Measurements from ENCODE around the gene RNF157.

Gene RNF157

DNA sequence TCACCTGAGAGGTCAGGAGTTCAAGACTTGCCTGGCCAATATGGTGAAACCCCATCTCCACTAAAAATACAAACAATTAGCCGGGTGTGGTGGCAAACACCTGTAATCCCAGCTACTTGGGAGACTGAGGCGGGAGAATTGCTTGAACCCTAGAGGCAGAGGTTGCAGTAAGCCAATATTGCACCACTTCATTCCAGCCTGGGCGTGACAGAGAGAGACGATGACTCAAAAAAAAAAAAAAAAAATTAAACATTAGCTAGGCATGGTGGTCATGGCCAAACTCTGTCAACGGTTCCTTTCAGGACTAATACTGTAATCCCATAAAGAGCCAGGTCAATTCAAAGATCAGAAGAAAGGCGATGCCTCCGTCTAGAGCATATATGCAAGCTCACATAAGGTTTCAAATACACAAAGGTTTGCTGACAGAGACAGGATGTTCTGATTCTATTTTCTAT lies 2.4 kb downstream of the RNF157 start:
- Histone ChIP-seq H3K4me1 (ENCODE audit: low read depth, poor library complexity, severe bottlenecking) (peaks cover 36% of the 10 kb centered on the region), H3K4me2 (0 out of 2 replicates have a peak overlapping the region, but pooled peaks have one; percentile 5), H4K20me1 (ENCODE audit: insufficient read depth) (no peaks in the 10 kb centered on the region), H3K27me3 (ENCODE audit: insufficient read depth, low read depth) (no peaks in the 10 kb centered on the region), H3K4me3 (IDR thresholded peaks at IDR 0.05; ENCODE audit: insufficient read depth, low read depth, low read length) (no peak overlapping the region), H3K79me2 (ENCODE audit: insufficient read depth, low read depth) (peaks cover 4% of the 10 kb centered on the region; the same call in 1 of the 2 replicates), H3K36me3 (ENCODE audit: insufficient read depth) (no peaks in the 10 kb centered on the region), H3K9ac (no peak overlapping the region), H3K27ac (no peak overlapping the region), H2AFZ (ENCODE audit: low read depth) (no peak overlapping the region)
- TF ChIP-seq, protein P1, sequence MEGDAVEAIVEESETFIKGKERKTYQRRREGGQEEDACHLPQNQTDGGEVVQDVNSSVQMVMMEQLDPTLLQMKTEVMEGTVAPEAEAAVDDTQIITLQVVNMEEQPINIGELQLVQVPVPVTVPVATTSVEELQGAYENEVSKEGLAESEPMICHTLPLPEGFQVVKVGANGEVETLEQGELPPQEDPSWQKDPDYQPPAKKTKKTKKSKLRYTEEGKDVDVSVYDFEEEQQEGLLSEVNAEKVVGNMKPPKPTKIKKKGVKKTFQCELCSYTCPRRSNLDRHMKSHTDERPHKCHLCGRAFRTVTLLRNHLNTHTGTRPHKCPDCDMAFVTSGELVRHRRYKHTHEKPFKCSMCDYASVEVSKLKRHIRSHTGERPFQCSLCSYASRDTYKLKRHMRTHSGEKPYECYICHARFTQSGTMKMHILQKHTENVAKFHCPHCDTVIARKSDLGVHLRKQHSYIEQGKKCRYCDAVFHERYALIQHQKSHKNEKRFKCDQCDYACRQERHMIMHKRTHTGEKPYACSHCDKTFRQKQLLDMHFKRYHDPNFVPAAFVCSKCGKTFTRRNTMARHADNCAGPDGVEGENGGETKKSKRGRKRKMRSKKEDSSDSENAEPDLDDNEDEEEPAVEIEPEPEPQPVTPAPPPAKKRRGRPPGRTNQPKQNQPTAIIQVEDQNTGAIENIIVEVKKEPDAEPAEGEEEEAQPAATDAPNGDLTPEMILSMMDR (conservative IDR thresholded peaks at IDR 0.05; ENCODE audit: low read depth, low read length) = no peak

DNA sequence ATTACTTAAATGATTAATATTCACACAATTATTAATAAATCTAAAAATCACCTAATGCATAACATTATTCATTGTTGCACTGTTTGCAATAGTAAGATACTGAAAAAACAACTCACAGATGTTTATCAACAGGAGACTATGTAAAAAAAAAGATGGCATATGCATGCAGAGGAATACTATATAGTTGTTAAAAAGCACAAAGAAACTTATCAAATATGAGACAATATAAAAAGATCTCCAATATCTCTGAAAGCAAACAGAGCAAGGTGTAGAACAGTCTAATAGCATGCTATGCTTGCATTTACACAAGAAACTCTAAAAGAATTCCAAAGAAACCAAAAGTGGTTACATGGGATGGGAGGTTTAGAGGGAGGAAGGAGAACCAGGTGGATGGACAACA lies 3.7 kb downstream of the RNF157 start:
- Histone ChIP-seq H2AFZ (ENCODE audit: low read depth) (no peak overlapping the region), H3K9ac (no peak overlapping the region), H3K27me3 (ENCODE audit: insufficient read depth, low read depth) (no peaks in the 10 kb centered on the region), H3K36me3 (ENCODE audit: insufficient read depth) (no peaks in the 10 kb centered on the region), H4K20me1 (ENCODE audit: insufficient read depth) (no peaks in the 10 kb centered on the region), H3K79me2 (ENCODE audit: insufficient read depth, low read depth) (peaks cover 4% of the 10 kb centered on the region; the same call in 1 of the 2 replicates), H3K4me3 (IDR thresholded peaks at IDR 0.05; ENCODE audit: insufficient read depth, low read depth, low read length) (no peak overlapping the region), H3K4me1 (ENCODE audit: low read depth, poor library complexity, severe bottlenecking) (peaks cover 29% of the 10 kb centered on the region), H3K27ac (no peak overlapping the region), H3K4me2 (no peak overlapping the region)
- TF ChIP-seq, protein P1 (conservative IDR thresholded peaks at IDR 0.05; ENCODE audit: low read depth, low read length) = no peak

DNA sequence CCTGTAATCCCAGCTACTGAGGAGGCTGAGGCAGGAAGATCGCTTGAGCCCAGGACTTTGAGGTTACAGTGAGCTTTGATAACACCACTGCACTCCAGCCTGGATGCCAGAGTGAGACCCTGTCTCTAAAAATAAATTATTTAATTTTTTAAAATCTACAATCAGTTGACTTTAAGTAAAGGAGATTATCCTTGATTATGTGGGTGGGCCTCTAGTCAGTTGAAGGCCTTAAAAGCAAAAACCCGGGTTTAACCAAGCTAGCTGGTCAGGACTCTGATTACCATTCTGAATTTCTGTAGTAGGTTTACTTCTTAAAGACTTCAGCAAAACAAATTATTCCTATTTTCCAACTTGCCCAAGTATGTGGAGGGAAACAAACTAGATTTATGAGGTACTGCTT lies 4.4 kb downstream of the RNF157 start:
- H3K4me3 ChIP-seq (IDR thresholded peaks at IDR 0.05; ENCODE audit: insufficient read depth, low read depth, low read length) = no peak overlapping the region
- no peaks in the 10 kb centered on the region for H4K20me1 ChIP-seq (ENCODE audit: insufficient read depth)
- no peak overlapping the region for H3K27ac ChIP-seq
- TF ChIP-seq, protein P1 (conservative IDR thresholded peaks at IDR 0.05; ENCODE audit: low read depth, low read length) = no peak
- H3K4me2 ChIP-seq = no peak overlapping the region
- H2AFZ ChIP-seq (ENCODE audit: low read depth) = no peak overlapping the region
- peaks cover 23% of the 10 kb centered on the region for H3K4me1 ChIP-seq (ENCODE audit: low read depth, poor library complexity, severe bottlenecking)
- peaks cover 4% of the 10 kb centered on the region; the same call in 1 of the 2 replicates for H3K79me2 ChIP-seq (ENCODE audit: insufficient read depth, low read depth)
- H3K36me3 ChIP-seq (ENCODE audit: insufficient read depth) = no peaks in the 10 kb centered on the region
- no peaks in the 10 kb centered on the region for H3K27me3 ChIP-seq (ENCODE audit: insufficient read depth, low read depth)
- H3K9ac ChIP-seq = no peak overlapping the region

DNA sequence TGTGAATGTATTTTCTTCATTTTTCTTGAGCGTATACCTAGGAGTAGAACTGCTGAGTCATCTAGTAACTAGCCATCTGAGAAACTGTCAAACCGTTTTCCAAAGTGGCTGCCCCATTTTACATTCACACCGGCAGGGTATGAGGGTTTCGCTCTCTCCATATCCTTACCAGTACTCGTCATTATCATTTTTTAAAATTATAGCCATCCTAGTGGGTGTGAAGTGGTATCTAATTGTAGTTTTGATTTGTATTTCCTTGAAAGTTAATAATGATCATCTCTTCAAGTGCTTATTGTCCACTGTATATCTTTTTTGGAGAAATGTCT lies 6.0 kb downstream of the RNF157 start:
- no peaks in the 10 kb centered on the region for H3K27me3 ChIP-seq (ENCODE audit: insufficient read depth, low read depth)
- no peak overlapping the region for H3K4me2 ChIP-seq
- no peaks in the 10 kb centered on the region for H3K36me3 ChIP-seq (ENCODE audit: insufficient read depth)
- peaks cover 4% of the 10 kb centered on the region; the same call in 1 of the 2 replicates for H3K79me2 ChIP-seq (ENCODE audit: insufficient read depth, low read depth)
- no peak overlapping the region for H3K27ac ChIP-seq
- no peak overlapping the region for H3K9ac ChIP-seq
- TF ChIP-seq, protein P1 (conservative IDR thresholded peaks at IDR 0.05; ENCODE audit: low read depth, low read length) = no peak
- no peaks in the 10 kb centered on the region for H4K20me1 ChIP-seq (ENCODE audit: insufficient read depth)
- H3K4me3 ChIP-seq (IDR thresholded peaks at IDR 0.05; ENCODE audit: insufficient read depth, low read depth, low read length) = no peak overlapping the region
- H2AFZ ChIP-seq (ENCODE audit: low read depth) = no peak overlapping the region
- peaks cover 23% of the 10 kb centered on the region for H3K4me1 ChIP-seq (ENCODE audit: low read depth, poor library complexity, severe bottlenecking)

All from KMS-11 (cell line).